Measurements from ENCODE around the gene SYCE1L. TPM values are rescaled to one million over a fixed set of nuclear protein-coding genes. Genes with fewer than 3 reads are reported as not detected.

SYCE1L gene
- total and polyA plus RNA-seq, 2 donors (not counting 1 experiment from before 2014, with no cell fraction given), result 0.46 to 12.0 TPM

DNA sequence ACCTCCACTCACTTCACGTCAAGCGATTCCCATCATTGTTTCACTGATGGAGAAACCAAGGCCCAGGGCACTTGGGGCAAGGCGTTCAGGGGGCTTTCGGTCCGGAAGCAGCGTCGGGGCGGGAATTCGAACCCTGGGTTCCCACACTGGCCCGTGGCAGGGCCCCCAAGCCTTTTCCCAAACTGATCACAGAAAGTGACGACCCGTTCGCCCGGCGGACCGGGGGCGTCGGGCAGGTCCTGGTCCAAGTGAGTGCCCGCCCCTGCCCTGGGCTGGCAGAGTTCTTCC is 9.1 kb upstream of the SYCE1L start:
- ChIA-PET CTCF (interaction anchor here (1.2 kb wide), 2 partner anchors 19 to 33 kb away, joined by 3 read pairs; no protein-coding TSS in a partner anchor), POLR2A (no interaction called here)
- peak overlapping the region; percentile 92 for H2AFZ ChIP-seq (ENCODE audit: insufficient read depth, low read depth, low read length, poor library complexity, severe bottlenecking)
- peaks cover 40% of the 10 kb centered on the region for H3K4me1 Mint-ChIP-seq
- peaks cover 0 to 2% (median 0%) of the 10 kb centered on the region in 4 experiments for H3K27me3 ChIP-seq (replicated peaks in 1 of 4; ENCODE audit: control extremely low read depth in 1 of 4, control insufficient read depth in 3 of 4, insufficient read depth in 4 of 4, low read length in 3 of 4)
- H3K27ac ChIP-seq (ENCODE audit: low read length in 2 of 2), result peak overlapping the region; percentile 94 to 98
- peaks cover 36% of the 10 kb centered on the region for H3K79me2 ChIP-seq (ENCODE audit: control insufficient read depth, insufficient read depth, low read length)
- H3K9ac ChIP-seq (ENCODE audit: low read length), result peak overlapping the region; percentile 92
- H3K9me3 ChIP-seq (ENCODE audit: control extremely low read depth in 1 of 3, control insufficient read depth in 2 of 3, insufficient read depth in 1 of 3, low read length in 2 of 3), result no peaks in the 10 kb centered on the region
- peaks cover 9% of the 10 kb centered on the region for H3K27me3 Mint-ChIP-seq
- TF ChIP-seq EZH2 (IDR thresholded peaks at IDR 0.05; ENCODE audit: borderline replicate concordance, insufficient read depth, low read depth, low read length, poor library complexity, severe bottlenecking), result no peak
- TF ChIP-seq, protein P1, sequence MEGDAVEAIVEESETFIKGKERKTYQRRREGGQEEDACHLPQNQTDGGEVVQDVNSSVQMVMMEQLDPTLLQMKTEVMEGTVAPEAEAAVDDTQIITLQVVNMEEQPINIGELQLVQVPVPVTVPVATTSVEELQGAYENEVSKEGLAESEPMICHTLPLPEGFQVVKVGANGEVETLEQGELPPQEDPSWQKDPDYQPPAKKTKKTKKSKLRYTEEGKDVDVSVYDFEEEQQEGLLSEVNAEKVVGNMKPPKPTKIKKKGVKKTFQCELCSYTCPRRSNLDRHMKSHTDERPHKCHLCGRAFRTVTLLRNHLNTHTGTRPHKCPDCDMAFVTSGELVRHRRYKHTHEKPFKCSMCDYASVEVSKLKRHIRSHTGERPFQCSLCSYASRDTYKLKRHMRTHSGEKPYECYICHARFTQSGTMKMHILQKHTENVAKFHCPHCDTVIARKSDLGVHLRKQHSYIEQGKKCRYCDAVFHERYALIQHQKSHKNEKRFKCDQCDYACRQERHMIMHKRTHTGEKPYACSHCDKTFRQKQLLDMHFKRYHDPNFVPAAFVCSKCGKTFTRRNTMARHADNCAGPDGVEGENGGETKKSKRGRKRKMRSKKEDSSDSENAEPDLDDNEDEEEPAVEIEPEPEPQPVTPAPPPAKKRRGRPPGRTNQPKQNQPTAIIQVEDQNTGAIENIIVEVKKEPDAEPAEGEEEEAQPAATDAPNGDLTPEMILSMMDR (IDR thresholded peaks at IDR 0.05), result no peak
- peak overlapping the region; percentile 74 to 98 (median 91) for H3K4me3 ChIP-seq (ENCODE audit: control extremely low read depth in 1 of 5, extremely low read depth in 1 of 5, insufficient read depth in 1 of 5, low read depth in 2 of 5, low read length in 4 of 5)
- peak overlapping the region; percentile 99 for H3K27ac Mint-ChIP-seq
- H3K4me1 ChIP-seq (ENCODE audit: control insufficient read depth in 2 of 2, insufficient read depth in 2 of 2, low read length in 2 of 2), result peaks cover 17 to 23% of the 10 kb centered on the region in 2 donors
- H3K4me3 Mint-ChIP-seq, result peak overlapping the region; percentile 92
- ATAC-seq (ENCODE audit: low read depth) (no peak), DNase-seq (no peak)
- H4K20me1 ChIP-seq (ENCODE audit: control insufficient read depth, insufficient read depth, low read length, poor library complexity, severe bottlenecking), result peaks cover 17% of the 10 kb centered on the region
- H3K4me2 ChIP-seq (replicated peaks; ENCODE audit: low read depth, low read length, poor library complexity, severe bottlenecking), result peak overlapping the region; percentile 92
- under 1% methylated on average over 19 of the region's 19 CpGs for WGBS (ENCODE audit: insufficient coverage)
- peaks cover 0 to 22% of the 10 kb centered on the region in 2 experiments for H3K36me3 ChIP-seq (replicated peaks in 1 of 2; ENCODE audit: control extremely low read depth in 1 of 2, control insufficient read depth in 1 of 2, extremely low read depth in 1 of 2, insufficient read depth in 2 of 2, low read length in 1 of 2)
- intact Hi-C loops (cut with micrococcal nuclease), result loop anchor here (1.0 to 2.0 kb wide), 2 partner anchors 22 to 1673 kb away; no protein-coding TSS in a partner anchor
- H3K9me3 Mint-ChIP-seq (ENCODE audit: insufficient read depth), result no peaks in the 10 kb centered on the region

DNA sequence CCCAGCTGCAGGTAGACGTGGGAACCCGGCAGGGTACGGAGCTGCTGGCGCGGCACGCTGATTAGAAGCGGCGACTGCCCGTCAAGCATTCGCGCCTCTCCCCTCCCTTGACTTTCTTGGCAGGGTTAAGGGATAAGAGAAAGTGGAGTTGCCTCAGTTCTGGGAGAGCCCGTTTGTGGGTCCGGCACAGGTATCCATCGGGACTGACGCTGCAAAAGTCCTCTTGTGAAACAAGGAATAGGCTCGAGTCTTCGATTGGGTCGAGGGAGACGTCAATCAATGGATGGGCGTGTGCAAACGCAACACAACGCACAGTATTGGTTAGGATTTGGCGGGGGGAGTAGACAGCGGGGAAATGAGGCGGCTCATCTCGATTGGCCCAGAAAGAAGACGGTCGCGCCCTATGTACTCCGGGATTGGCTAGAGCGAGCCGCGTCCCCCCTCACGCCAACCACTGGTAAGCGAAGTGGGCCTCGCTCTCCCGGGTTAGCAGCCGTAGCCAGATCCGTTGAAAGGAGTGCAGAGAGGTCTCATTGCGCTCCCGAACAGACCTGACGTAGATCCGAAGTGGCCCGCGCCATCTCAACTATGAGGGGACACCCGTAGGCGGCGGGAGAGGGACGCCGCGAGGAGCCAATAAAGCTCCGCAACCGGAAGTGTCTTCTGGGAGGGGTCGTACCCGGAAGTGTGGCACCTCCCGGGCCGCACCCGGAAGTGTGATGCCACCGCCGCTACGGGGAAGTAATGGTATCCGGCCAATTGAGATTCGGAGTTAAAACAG is 8.5 kb upstream of the SYCE1L start, which contains the start of gene MON1B:
TSS of gene MON1B (plus strand) at position 713 of the 781 bp plus-strand sequence. CDS start 296 bp downstream, outside the sequence.
- Mint-ChIP-seq H3K4me1 (peaks cover 40% of the 10 kb centered on the region), H3K4me3 (peak within 1 kb of the TSS; percentile 92), H3K27ac (peak within 1 kb of the TSS; percentile 99), H3K27me3 (peaks cover 4% of the 10 kb centered on the region), H3K9me3 (ENCODE audit: insufficient read depth) (no peaks in the 10 kb centered on the region)
- Histone ChIP-seq H3K4me2 (replicated peaks; ENCODE audit: low read depth, low read length, poor library complexity, severe bottlenecking) (peak within 1 kb of the TSS; percentile 92), H4K20me1 (ENCODE audit: control insufficient read depth, insufficient read depth, low read length, poor library complexity, severe bottlenecking) (peaks cover 22% of the 10 kb centered on the region), H3K36me3 (replicated peaks in 1 of 2; ENCODE audit: control extremely low read depth in 1 of 2, control insufficient read depth in 1 of 2, extremely low read depth in 1 of 2, insufficient read depth in 2 of 2, low read length in 1 of 2) (peaks cover 0 to 27% of the 10 kb centered on the region in 2 experiments), H3K9ac (ENCODE audit: low read length) (peak within 1 kb of the TSS; percentile 92), H2AFZ (ENCODE audit: insufficient read depth, low read depth, low read length, poor library complexity, severe bottlenecking) (peak within 1 kb of the TSS; percentile 92), H3K79me2 (ENCODE audit: control insufficient read depth, insufficient read depth, low read length) (peaks cover 36% of the 10 kb centered on the region), H3K4me1 (ENCODE audit: control insufficient read depth in 2 of 2, insufficient read depth in 2 of 2, low read length in 2 of 2) (peaks cover 17 to 23% of the 10 kb centered on the region in 2 donors), H3K27me3 (replicated peaks in 1 of 4; ENCODE audit: control extremely low read depth in 1 of 4, control insufficient read depth in 3 of 4, insufficient read depth in 4 of 4, low read length in 3 of 4) (no peaks in the 10 kb centered on the region), H3K9me3 (ENCODE audit: control extremely low read depth in 1 of 3, control insufficient read depth in 2 of 3, insufficient read depth in 1 of 3, low read length in 2 of 3) (no peaks in the 10 kb centered on the region), H3K27ac (ENCODE audit: low read length in 2 of 2) (peak within 1 kb of the TSS; percentile 94 to 98), H3K4me3 (ENCODE audit: control extremely low read depth in 1 of 5, extremely low read depth in 1 of 5, insufficient read depth in 1 of 5, low read depth in 2 of 5, low read length in 4 of 5) (peak within 1 kb of the TSS; percentile 74 to 98 (median 91))
- DNase-seq (peak; percentile 98), ATAC-seq (ENCODE audit: low read depth) (peak; percentile 97)
- WGBS (ENCODE audit: insufficient coverage), result under 1% methylated on average over 63 of the region's 63 CpGs
- ChIA-PET CTCF (interaction anchor here (0.6 to 1.2 kb wide), 3 partner anchors 14 to 33 kb away, joined by 3 read pairs; no protein-coding TSS in a partner anchor), POLR2A (interaction anchor here (0.8 to 1.1 kb wide), 2 partner anchors 22 to 532 kb away, joined by 3 to 4 read pairs; partner anchors contain the start of gene NUDT7)
- intact Hi-C loops (cut with micrococcal nuclease), result loop anchor here (1.0 to 2.0 kb wide), 2 partner anchors 22 to 1674 kb away; no protein-coding TSS in a partner anchor
- no peak for TF ChIP-seq EZH2 (IDR thresholded peaks at IDR 0.05; ENCODE audit: borderline replicate concordance, insufficient read depth, low read depth, low read length, poor library complexity, severe bottlenecking)
- TF ChIP-seq, protein P1 (IDR thresholded peaks at IDR 0.05), result no peak
